HG02759 (cell line): ENCODE results near the gene SLC1A4.
"Not testable (repeated sequence)": the region's sequence is repeated elsewhere in the genome, so short reads cannot be mapped to it uniquely, and the experiment has no call there.

Experiments
- ATAC-seq: cut with Tn5 transposase; IDR thresholded peaks from one replicate; pipeline ENCODE4 v1.9.1; 2021; ENCODE audit warnings: mild to moderate bottlenecking, moderate library complexity; ENCODE audit not compliant: unreplicated experiment

The SLC1A4 gene

GRCh38 chr2:65025453-65026123 is 36.4 kb downstream of the SLC1A4 start:
- ATAC-seq: no peak

GRCh38 chr2:65026154-65026553 is 37.0 kb downstream of the SLC1A4 start:
- ATAC-seq: no peak

- ATAC-seq: no peak
Measured at GRCh38 chr2:65026704-65027464, 37.7 kb downstream of the SLC1A4 start.

- ATAC-seq: no peak
Measured at GRCh38 chr2:65027616-65028244, 38.5 kb downstream of the SLC1A4 start.

- no peak for ATAC-seq
Measured at GRCh38 chr2:65030476-65031332, 41.5 kb downstream of the SLC1A4 start.

GRCh38 chr2:65031341-65032018 is 42.3 kb downstream of the SLC1A4 start:
- peak; percentile 30 for ATAC-seq

GRCh38 chr2:65032019-65032975 is 43.1 kb downstream of the SLC1A4 start:
- ATAC-seq: no peak

- no peak for ATAC-seq
Measured at GRCh38 chr2:65033178-65033577, 44.0 kb downstream of the SLC1A4 start.

- not testable (repeated sequence) for ATAC-seq
Measured at GRCh38 chr2:65033667-65034066, 44.5 kb downstream of the SLC1A4 start.

- no peak for ATAC-seq
Measured at GRCh38 chr2:65035351-65035943, 46.2 kb downstream of the SLC1A4 start.

GRCh38 chr2:65037178-65037577 is 48.0 kb downstream of the SLC1A4 start:
- no peak for ATAC-seq

GRCh38 chr2:65039640-65040039 is 50.4 kb downstream of the SLC1A4 start:
- ATAC-seq: no peak

- peak; percentile 90 for ATAC-seq
Measured at GRCh38 chr2:65040400-65041261, 51.4 kb downstream of the SLC1A4 start.

GRCh38 chr2:65043001-65043400 is 53.8 kb downstream of the SLC1A4 start:
- no peak for ATAC-seq

- ATAC-seq: no peak
Measured at GRCh38 chr2:65044097-65044735, 55.0 kb downstream of the SLC1A4 start.

- ATAC-seq: no peak
Measured at GRCh38 chr2:65045651-65046050, 56.5 kb downstream of the SLC1A4 start.

GRCh38 chr2:65046633-65047407 is 57.6 kb downstream of the SLC1A4 start:
- no peak for ATAC-seq
